ENCODE measurements around the gene GPI.

The GPI gene

GRCh38 chr19:34405892-34406660 lies 41.1 kb downstream of the GPI start:
- no peak for DNase-seq

- DNase-seq, result no peak
Measured at GRCh38 chr19:34408411-34408810, 43.4 kb downstream of the GPI start.

- DNase-seq, result no peak
Measured at GRCh38 chr19:34409189-34410164, 44.5 kb downstream of the GPI start.

GRCh38 chr19:34411216-34411615 lies 46.2 kb downstream of the GPI start:
- DNase-seq, result no peak

GRCh38 chr19:34416021-34416545 lies 51.1 kb downstream of the GPI start:
- no peak for DNase-seq

- DNase-seq, result no peak
Measured at GRCh38 chr19:34418300-34418699, 53.3 kb downstream of the GPI start.

GRCh38 chr19:34426096-34426661 lies 61.2 kb downstream of the GPI start:
- no peak for DNase-seq

GRCh38 chr19:34428549-34429285 lies 63.7 kb downstream of the GPI start:
- no peak for DNase-seq

- no peak for DNase-seq
Measured at GRCh38 chr19:34429553-34429952, 64.6 kb downstream of the GPI start.

- no peak for DNase-seq
Measured at GRCh38 chr19:34430738-34431625, 66.0 kb downstream of the GPI start.

- no peak for DNase-seq
Measured at GRCh38 chr19:34431681-34432402, 66.8 kb downstream of the GPI start.

GRCh38 chr19:34432797-34433196 lies 67.8 kb downstream of the GPI start:
- no peak for DNase-seq

- no peak for DNase-seq
Measured at GRCh38 chr19:34436716-34437115, 71.7 kb downstream of the GPI start.

GRCh38 chr19:34448191-34448590 lies 83.2 kb downstream of the GPI start:
- no peak for DNase-seq

Data from NCI-H2029 treated with DMSO at 0.1 percent for 48 hours (cell line).